Measurements from ENCODE around the gene ZBTB38.

ZBTB38 gene

GRCh38 chr3:141392897-141393734 is 24.8 kb downstream of the ZBTB38 start:
- Histone ChIP-seq H3K36me3 (ENCODE audit: control insufficient read depth, insufficient read depth, low read length) (no peaks in the 10 kb centered on the region), H3K4me1 (ENCODE audit: control insufficient read depth, insufficient read depth, low read length) (peaks cover 24% of the 10 kb centered on the region), H3K27me3 (ENCODE audit: control insufficient read depth, insufficient read depth, low read length) (no peaks in the 10 kb centered on the region), H3K9ac (ENCODE audit: low read depth, low read length) (no peak overlapping the region), H3K9me3 (ENCODE audit: control insufficient read depth, insufficient read depth, low read length) (no peaks in the 10 kb centered on the region), H3K4me3 (ENCODE audit: low read depth, low read length) (no peak overlapping the region)

- no peaks in the 10 kb centered on the region for H3K27me3 ChIP-seq (ENCODE audit: control insufficient read depth, insufficient read depth, low read length)
- H3K4me3 ChIP-seq (ENCODE audit: low read depth, low read length): no peak overlapping the region
- H3K9ac ChIP-seq (ENCODE audit: low read depth, low read length): no peak overlapping the region
- no peaks in the 10 kb centered on the region for H3K36me3 ChIP-seq (ENCODE audit: control insufficient read depth, insufficient read depth, low read length)
- H3K9me3 ChIP-seq (ENCODE audit: control insufficient read depth, insufficient read depth, low read length): no peaks in the 10 kb centered on the region
- H3K4me1 ChIP-seq (ENCODE audit: control insufficient read depth, insufficient read depth, low read length): peaks cover 24% of the 10 kb centered on the region
Observed at GRCh38 chr3:141393735-141394076, 25.4 kb downstream of the ZBTB38 start.

GRCh38 chr3:141394560-141394959 is 26.3 kb downstream of the ZBTB38 start:
- no peaks in the 10 kb centered on the region for H3K27me3 ChIP-seq (ENCODE audit: control insufficient read depth, insufficient read depth, low read length)
- no peak overlapping the region for H3K9ac ChIP-seq (ENCODE audit: low read depth, low read length)
- H3K36me3 ChIP-seq (ENCODE audit: control insufficient read depth, insufficient read depth, low read length): no peaks in the 10 kb centered on the region
- no peaks in the 10 kb centered on the region for H3K9me3 ChIP-seq (ENCODE audit: control insufficient read depth, insufficient read depth, low read length)
- peaks cover 28% of the 10 kb centered on the region for H3K4me1 ChIP-seq (ENCODE audit: control insufficient read depth, insufficient read depth, low read length)
- no peak overlapping the region for H3K4me3 ChIP-seq (ENCODE audit: low read depth, low read length)

- Histone ChIP-seq H3K36me3 (ENCODE audit: control insufficient read depth, insufficient read depth, low read length) (no peaks in the 10 kb centered on the region), H3K4me3 (ENCODE audit: low read depth, low read length) (no peak overlapping the region), H3K4me1 (ENCODE audit: control insufficient read depth, insufficient read depth, low read length) (peaks cover 28% of the 10 kb centered on the region), H3K27me3 (ENCODE audit: control insufficient read depth, insufficient read depth, low read length) (no peaks in the 10 kb centered on the region), H3K9ac (ENCODE audit: low read depth, low read length) (no peak overlapping the region), H3K9me3 (ENCODE audit: control insufficient read depth, insufficient read depth, low read length) (no peaks in the 10 kb centered on the region)
Observed at GRCh38 chr3:141395005-141395589, 26.8 kb downstream of the ZBTB38 start.

- Histone ChIP-seq H3K4me1 (ENCODE audit: control insufficient read depth, insufficient read depth, low read length) (peaks cover 27% of the 10 kb centered on the region), H3K4me3 (ENCODE audit: low read depth, low read length) (no peak overlapping the region), H3K27me3 (ENCODE audit: control insufficient read depth, insufficient read depth, low read length) (peaks cover 3% of the 10 kb centered on the region), H3K9me3 (ENCODE audit: control insufficient read depth, insufficient read depth, low read length) (no peaks in the 10 kb centered on the region), H3K9ac (ENCODE audit: low read depth, low read length) (no peak overlapping the region), H3K36me3 (ENCODE audit: control insufficient read depth, insufficient read depth, low read length) (no peaks in the 10 kb centered on the region)
Observed at GRCh38 chr3:141397996-141398395, 29.7 kb downstream of the ZBTB38 start.

GRCh38 chr3:141399200-141399599 is 30.9 kb downstream of the ZBTB38 start:
- Histone ChIP-seq H3K4me1 (ENCODE audit: control insufficient read depth, insufficient read depth, low read length) (peaks cover 21% of the 10 kb centered on the region), H3K4me3 (ENCODE audit: low read depth, low read length) (no peak overlapping the region), H3K36me3 (ENCODE audit: control insufficient read depth, insufficient read depth, low read length) (no peaks in the 10 kb centered on the region), H3K9ac (ENCODE audit: low read depth, low read length) (no peak overlapping the region), H3K27me3 (ENCODE audit: control insufficient read depth, insufficient read depth, low read length) (peaks cover 16% of the 10 kb centered on the region), H3K9me3 (ENCODE audit: control insufficient read depth, insufficient read depth, low read length) (no peaks in the 10 kb centered on the region)

- H3K9ac ChIP-seq (ENCODE audit: low read depth, low read length): no peak overlapping the region
- H3K36me3 ChIP-seq (ENCODE audit: control insufficient read depth, insufficient read depth, low read length): no peaks in the 10 kb centered on the region
- H3K27me3 ChIP-seq (ENCODE audit: control insufficient read depth, insufficient read depth, low read length): peaks cover 24% of the 10 kb centered on the region
- H3K4me3 ChIP-seq (ENCODE audit: low read depth, low read length): no peak overlapping the region
- H3K9me3 ChIP-seq (ENCODE audit: control insufficient read depth, insufficient read depth, low read length): no peaks in the 10 kb centered on the region
- peaks cover 17% of the 10 kb centered on the region for H3K4me1 ChIP-seq (ENCODE audit: control insufficient read depth, insufficient read depth, low read length)
Observed at GRCh38 chr3:141400073-141400971, 32.0 kb downstream of the ZBTB38 start.

- peaks cover 17% of the 10 kb centered on the region for H3K4me1 ChIP-seq (ENCODE audit: control insufficient read depth, insufficient read depth, low read length)
- no peaks in the 10 kb centered on the region for H3K9me3 ChIP-seq (ENCODE audit: control insufficient read depth, insufficient read depth, low read length)
- H3K4me3 ChIP-seq (ENCODE audit: low read depth, low read length): no peak overlapping the region
- H3K9ac ChIP-seq (ENCODE audit: low read depth, low read length): no peak overlapping the region
- H3K27me3 ChIP-seq (ENCODE audit: control insufficient read depth, insufficient read depth, low read length): peaks cover 32% of the 10 kb centered on the region
- no peaks in the 10 kb centered on the region for H3K36me3 ChIP-seq (ENCODE audit: control insufficient read depth, insufficient read depth, low read length)
Observed at GRCh38 chr3:141401095-141401494, 32.8 kb downstream of the ZBTB38 start.

GRCh38 chr3:141401573-141402475 is 33.5 kb downstream of the ZBTB38 start:
- Histone ChIP-seq H3K4me3 (ENCODE audit: low read depth, low read length) (peak overlapping the region; percentile 66), H3K27me3 (ENCODE audit: control insufficient read depth, insufficient read depth, low read length) (peaks cover 39% of the 10 kb centered on the region), H3K4me1 (ENCODE audit: control insufficient read depth, insufficient read depth, low read length) (peaks cover 17% of the 10 kb centered on the region), H3K9me3 (ENCODE audit: control insufficient read depth, insufficient read depth, low read length) (no peaks in the 10 kb centered on the region), H3K36me3 (ENCODE audit: control insufficient read depth, insufficient read depth, low read length) (no peaks in the 10 kb centered on the region), H3K9ac (ENCODE audit: low read depth, low read length) (peak overlapping the region; percentile 55)

- Histone ChIP-seq H3K9me3 (ENCODE audit: control insufficient read depth, insufficient read depth, low read length) (no peaks in the 10 kb centered on the region), H3K9ac (ENCODE audit: low read depth, low read length) (peak overlapping the region; percentile 39), H3K36me3 (ENCODE audit: control insufficient read depth, insufficient read depth, low read length) (no peaks in the 10 kb centered on the region), H3K27me3 (ENCODE audit: control insufficient read depth, insufficient read depth, low read length) (peaks cover 44% of the 10 kb centered on the region), H3K4me3 (ENCODE audit: low read depth, low read length) (peak overlapping the region; percentile 66), H3K4me1 (ENCODE audit: control insufficient read depth, insufficient read depth, low read length) (peaks cover 17% of the 10 kb centered on the region)
Observed at GRCh38 chr3:141402476-141403171, 34.3 kb downstream of the ZBTB38 start.

All from iPS-15b (cell line).